Daoy (cell line): ENCODE data around the gene IGBP1. TPM values are rescaled to one million over a fixed set of nuclear protein-coding genes. Genes with fewer than 3 reads are reported as not detected.
"Not testable (repeated sequence)": the region's sequence is repeated elsewhere in the genome, so short reads cannot be mapped to it uniquely, and the experiment has no call there.

Experiments
- DNase-seq: peaks from one replicate; pipeline ENCODE4 v3.0.0-alpha.2; 2015; ENCODE audit warnings: low read depth
- total RNA-seq: library from RNA; depleted of rRNA; stranded (reverse); fragments of >200 nt; shearing (Covaris generic); gene quantifications from 2 replicates; pipeline ENCODE4 v1.2.3, GENCODE V29; 2014; rRNA removed

IGBP1 gene
- total RNA-seq, result 39.5 and 47.1 TPM in 2 replicates

DNA sequence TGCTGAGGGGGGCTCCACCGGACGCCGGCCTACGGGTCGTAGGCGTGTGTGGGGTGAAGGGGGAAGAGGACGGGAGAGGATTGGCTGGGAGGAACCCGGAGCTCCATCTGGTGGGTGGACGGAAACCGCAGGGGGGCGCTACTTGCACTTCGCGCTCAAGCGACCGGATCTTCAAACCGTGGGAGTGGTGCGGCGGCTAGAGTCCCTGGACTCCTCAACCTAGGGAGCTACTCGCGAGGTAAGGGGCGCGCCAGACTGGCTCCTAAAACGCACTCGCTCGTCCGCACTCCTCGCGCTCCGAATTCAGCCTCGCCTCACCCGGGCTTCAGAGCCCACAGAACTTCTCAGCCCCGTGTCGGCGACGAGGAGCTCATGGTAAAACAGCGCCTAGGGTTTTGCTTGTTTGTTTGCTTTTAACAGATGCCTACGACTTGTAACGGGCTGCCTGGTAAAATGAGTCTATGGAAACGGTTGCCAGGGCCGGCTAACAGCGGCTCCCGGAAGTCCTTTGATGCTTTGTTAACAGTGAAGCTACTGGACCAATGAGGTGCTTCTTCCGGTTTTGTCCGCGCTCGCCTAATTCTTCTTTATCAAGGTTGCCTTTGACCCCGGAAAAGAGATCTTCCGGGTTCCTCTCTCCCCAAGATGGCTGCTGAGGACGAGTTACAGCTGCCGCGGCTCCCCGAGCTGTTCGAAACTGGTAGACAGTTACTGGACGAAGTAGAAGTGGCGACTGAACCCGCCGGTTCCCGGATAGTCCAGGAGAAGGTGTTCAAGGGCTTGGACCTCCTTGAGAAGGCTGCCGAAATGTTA lies at the start of gene IGBP1:
IGBP1 (plus strand) TSS at position 145 of the 813 bp plus-strand sequence; CDS start at position 646, 501 bp downstream.
- DNase-seq, result peak; percentile 81

DNA sequence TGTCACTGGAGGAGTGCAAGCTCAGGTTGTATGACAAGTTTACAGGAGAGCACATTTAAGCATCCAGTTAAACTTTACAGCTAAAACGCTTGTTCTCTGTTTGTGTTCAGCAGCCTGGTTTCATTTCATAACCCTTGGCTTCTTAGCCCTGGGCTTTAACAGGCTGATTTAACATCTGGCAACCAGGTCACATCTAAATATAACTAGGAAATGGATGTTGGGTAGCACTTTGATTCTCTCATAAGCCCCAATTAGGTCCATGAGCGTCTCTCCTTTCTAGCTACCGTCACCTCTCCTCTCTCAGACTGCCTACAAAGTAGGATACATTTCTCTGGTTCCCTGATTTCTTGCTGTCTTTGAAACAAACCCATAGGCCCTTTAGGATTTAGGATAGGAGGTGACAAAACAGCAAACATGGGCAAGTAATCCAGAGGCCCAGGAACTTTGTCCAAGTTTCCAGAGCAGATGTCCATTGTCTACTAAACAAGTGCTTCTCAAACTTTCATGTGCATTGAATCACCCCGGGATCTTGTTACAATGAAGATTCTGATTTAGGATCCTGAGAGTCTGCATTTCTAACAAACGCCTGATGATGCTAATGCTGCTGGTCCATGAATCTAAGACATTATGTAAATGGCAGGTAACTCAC lies 48.5 kb upstream of the IGBP1 start:
- no peak for DNase-seq

DNA sequence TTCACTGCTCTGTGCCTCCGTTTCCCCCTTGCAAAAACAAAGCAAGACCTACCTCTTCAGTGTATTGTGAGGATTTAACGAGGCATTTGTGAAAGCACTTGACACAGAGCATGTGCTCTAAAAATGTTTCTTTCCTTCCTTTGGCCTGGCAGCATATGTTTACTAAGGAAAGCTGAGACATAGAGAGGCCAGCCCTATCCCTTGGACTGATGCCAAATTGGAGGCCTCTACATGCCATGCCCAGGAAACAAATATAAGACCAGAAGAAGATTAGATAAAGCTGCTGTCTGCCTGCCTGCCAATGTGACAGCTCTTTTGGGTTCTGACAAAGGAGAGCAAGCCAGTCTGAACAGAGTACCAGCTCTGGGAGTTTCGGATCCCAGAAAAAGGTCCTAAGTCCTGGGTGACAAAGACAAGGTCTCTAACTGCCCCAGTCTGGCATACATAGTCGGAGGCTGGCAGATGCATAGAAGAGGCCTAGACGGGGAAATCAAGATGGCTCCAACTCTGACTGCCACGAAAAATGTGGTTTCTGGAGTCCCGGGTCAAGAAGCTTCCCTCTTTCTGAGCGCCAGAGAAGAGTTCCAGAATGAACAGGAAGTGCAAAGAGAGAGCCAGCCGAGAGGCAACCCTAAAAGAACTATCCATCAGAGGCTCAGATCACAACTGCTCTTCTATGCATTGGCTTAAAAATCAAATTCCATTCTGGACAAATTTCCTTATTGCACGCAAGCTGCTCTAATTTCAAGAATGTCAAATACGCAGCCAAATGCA lies 45.2 kb upstream of the IGBP1 start:
- peak; percentile 15 for DNase-seq

DNA sequence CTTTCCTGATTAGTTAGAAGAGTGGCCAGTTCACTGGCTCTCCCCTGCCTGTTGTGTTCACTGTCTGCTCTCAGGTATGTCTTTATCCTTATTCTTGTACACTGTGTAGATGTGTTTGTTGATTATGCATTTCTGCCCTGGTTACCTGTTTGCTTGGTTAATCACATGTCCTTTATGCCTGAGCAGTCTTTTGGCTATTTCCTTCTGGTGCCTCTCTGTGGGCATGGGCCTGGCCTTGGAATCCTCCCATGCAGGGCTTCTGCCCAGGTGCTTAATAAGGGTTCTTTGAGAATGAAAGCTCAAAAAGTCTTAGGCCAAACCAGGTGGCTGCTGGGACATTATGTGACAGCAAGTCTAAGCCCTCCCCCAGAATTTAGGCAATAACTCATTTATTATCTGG lies 44.5 kb upstream of the IGBP1 start:
- no peak for DNase-seq

DNA sequence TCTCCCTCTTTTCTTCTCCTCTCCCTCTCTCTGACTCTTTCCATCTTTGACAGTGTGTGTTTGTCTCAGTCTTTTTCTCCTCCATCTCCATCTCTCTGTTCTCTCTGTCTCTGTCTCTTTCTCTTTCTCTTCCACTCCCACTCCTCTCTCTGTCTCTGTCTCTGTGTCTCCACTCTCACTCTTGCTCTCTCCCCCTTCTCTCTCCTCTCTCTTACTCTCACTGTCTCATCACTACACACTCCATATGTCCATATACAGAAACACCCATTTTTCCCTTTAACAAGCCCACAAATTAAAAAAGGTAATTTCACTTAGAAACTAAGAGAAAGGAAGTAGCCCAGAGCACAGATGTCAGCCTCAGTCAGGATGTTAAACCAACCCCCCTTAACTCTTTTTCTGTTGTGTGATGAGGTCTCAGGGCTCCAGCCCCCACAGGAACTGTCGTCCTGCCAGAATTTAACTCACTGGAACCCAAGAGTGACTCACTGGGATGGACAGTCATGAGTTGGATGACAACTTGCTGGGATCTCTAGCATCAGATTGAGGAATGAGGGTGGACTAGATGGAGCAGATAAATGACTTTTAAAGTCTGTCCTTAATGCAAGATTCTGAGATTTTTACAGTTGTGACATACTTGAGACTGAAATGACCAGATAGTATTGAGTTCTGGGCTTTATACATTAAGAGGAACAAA lies 43.5 kb upstream of the IGBP1 start:
- DNase-seq, result peak; percentile 11

- no peak for DNase-seq
Measured at GRCh38 chrX:70092247-70092646, 41.0 kb upstream of the IGBP1 start.

DNA sequence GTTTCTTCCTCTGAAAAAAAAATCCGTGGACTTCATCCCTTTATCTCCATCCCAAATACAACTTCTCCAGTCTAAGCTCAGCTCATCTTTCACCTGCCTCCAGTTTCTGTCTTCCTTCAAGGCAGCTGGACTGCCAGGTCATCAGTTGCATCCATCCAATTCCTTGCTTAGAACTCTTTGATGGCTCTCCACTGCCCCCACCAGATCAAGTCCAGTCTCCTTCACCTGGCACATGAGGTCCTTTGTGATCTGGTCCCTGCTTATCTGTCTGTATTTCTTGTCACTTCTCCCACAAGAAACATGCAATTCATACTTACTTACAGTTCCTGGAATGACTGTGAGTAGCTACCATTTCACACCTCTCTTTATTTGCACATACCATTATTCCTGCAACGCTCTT lies 37.2 kb upstream of the IGBP1 start:
- peak; percentile 10 for DNase-seq

DNA sequence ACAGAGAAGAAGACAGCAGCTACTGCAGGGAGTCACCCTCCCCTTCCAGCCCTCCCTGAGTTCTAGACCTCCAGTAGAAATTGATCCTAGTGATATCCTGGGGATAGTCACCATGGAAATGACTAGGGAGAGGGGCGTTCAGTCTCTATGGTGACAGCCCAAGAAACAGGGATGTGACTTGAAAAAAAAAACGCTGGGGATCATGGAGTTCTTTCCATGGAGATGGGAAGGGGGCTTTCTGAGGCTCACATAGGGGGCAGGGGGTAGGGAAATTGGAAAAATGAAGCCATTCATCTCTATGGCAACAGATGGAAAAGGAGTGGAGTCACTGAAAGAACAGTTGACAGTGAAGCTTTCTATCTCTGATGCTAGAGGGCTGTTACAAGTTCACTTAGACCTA lies 28.0 kb upstream of the IGBP1 start:
- DNase-seq, result no peak

GRCh38 chrX:70111436-70112026 lies 21.7 kb upstream of the IGBP1 start:
- not testable (repeated sequence) for DNase-seq

GRCh38 chrX:70117738-70118137 lies 15.5 kb upstream of the IGBP1 start:
- DNase-seq, result no peak

DNA sequence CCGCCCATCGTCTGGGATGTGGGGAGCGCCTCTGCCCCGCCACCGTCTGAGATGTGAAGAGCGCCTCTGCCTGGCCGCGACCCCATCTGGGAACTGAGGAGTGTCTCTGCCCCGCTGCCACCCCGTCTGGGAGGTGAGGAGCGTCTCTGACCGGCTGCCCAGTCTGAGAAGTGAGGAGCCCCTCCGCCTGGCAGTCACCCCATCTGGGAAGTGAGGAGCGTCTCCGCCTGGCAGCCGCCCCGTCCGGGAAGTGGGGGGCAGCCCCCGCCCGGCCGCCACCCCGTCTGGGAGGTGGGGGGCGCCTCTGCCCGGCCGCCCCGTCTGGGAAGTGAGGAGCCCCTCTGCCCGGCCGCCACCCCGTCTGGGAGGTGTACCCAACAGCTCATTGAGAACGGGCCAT lies 10.2 kb upstream of the IGBP1 start:
- not testable (repeated sequence) for DNase-seq

- no peak for DNase-seq
Measured at GRCh38 chrX:70124678-70125077, 8.6 kb upstream of the IGBP1 start.

DNA sequence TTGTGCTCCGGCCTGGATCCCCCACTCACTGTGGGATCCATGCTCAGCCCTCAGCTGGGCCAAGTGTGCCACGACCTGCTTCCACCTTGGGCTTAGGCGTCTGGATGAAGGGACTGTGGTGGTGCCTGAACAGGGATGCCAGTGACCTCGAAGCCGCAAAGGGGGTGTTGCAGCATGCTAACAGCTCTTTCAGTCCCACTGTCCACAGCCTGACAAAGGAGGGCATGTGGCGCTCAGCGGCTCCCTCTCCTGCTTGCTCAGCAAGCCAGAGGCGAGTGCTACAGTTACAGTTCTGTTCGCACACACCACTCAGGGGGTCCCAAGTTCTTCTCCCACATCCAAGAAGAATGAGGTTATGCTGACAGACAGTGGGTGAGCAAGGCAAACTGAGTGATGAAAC lies 5.2 kb upstream of the IGBP1 start:
- no peak for DNase-seq

- no peak for DNase-seq
Measured at GRCh38 chrX:70129816-70130215, 3.4 kb upstream of the IGBP1 start.

GRCh38 chrX:70132224-70132623 lies 1.0 kb upstream of the IGBP1 start:
- no peak for DNase-seq

DNA sequence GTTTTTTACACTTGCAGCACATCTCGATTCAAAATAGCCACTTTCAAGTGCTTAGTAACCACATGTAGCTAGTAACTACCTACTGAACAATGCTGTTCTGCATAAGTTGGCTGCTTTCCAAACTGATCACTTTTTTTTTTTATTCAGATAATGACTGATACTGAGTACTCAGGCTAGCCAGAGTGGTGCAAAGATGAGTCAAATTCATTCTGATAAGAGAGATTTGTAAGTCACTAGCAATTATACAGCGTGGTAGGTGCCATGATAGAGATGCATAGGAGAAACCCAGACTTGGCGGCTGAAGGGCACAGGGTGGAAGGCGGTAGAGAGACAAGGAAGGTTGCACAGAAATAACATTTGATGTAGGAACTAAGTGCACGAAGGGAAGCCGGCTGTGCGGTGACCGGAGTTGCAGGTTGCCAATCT lies 357 bp upstream of the IGBP1 start:
- DNase-seq, result no peak

DNA sequence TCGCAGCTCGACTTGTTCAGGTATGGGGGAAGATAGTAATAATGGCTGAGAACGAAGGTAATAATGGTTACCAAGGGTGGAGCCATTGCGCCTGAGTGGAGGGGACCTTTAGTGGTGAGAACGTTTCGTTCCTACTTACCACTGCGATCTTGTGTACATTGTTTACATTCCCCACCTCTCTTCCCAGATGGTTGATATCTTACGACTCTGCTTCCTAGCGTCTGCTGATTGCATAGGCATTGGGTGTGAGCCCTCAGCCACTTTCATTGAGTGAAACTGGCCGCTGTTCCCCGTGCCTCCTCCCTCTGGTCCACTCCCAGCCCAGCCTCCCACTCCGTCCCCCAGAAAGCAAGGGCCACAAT lies 850 bp downstream of the IGBP1 start:
- DNase-seq, result no peak

- DNase-seq, result no peak
Measured at GRCh38 chrX:70138622-70139021, 5.4 kb downstream of the IGBP1 start.

GRCh38 chrX:70139736-70140135 lies 6.5 kb downstream of the IGBP1 start:
- no peak for DNase-seq

- DNase-seq, result no peak
Measured at GRCh38 chrX:70141373-70141772, 8.1 kb downstream of the IGBP1 start.
